Left forelimb (tissue), 1 donor: ENCODE data around the gene ANKRD65.
"Not testable (repeated sequence)": the region's sequence is repeated elsewhere in the genome, so short reads cannot be mapped to it uniquely, and the experiment has no call there.

Source experiments
- DNase-seq: peaks from one replicate; pipeline ENCODE4 v3.0.0-alpha.2; 2018; ENCODE audit warnings: low spot score

ANKRD65 gene

DNA sequence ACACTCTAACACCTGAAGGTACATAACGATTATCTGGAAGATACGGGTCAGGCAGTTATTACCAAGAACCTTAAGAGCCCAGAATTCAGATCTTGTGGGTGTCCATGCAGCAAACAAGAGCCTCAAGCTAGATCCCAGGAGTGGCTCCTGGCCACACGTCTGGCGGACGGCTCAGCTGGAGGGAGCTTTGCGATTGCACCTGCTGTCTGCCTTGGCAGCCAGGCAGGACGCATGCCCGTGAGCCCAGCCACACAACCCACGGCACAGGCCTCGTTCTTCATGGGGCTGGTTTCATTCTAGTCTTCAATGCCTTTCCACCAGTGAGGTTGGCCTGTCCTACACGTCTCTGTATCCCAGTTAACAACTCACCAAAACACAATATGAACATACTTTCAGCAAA, 27.6 kb downstream of the ANKRD65 start:
- no peak for DNase-seq

DNA sequence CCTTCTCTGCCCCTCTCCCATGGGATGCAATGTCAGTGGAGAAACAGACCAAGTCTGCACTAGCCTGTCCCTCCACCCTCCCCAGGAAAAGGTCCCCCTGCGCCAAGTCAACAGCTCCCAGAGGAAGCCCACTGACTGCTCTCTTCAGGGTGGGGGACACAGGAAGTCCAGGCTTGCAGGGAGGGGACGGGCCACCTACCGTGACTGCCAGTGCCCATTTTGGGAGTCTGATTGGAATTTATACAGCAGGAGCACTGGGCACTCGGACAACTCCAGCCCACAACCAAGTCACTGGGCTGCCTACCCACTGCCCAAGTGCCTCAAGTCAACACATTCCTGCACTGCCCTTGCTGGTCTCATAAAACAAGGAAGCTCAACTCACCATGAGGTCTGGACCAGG, 28.1 kb downstream of the ANKRD65 start:
- no peak for DNase-seq

DNA sequence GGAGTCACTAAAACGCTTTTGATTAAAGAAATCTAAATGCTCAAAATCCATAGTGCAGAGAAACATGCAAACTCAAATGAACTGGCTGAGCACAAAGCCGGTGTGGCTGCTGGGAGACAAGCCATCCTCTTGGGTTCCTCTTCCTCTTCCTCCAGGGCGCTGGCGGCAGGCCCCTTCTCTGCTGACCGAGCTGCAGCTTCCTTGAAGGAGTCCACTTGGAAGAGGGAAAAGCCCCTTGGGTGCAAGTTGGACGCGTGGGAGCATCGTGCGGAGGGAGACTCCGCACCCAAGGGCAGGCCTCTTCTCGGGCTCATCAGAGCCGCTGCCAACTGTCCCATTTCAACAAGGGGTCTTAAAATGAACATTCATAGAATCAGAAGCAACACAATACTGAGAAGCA, 29.9 kb downstream of the ANKRD65 start:
- DNase-seq, result no peak

DNA sequence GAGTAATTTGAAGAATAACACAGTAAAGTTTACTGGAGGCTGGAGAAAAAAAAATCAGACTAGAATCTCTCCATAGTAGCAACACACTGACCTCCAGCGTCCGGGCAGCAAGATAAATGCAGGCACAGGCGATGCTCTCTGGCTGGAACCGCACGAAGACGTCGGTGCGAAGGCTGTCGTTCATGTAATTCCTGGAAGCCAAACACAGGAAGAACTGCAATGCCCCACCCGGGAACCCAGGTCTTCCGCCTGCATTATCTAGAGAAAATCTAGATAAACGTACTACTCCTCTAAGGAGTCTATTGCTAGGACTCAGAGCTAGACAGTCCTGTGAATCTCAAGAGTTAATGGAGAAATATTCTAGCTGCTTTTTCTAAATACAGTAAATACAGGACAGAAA, 30.4 kb downstream of the ANKRD65 start:
- no peak for DNase-seq

DNA sequence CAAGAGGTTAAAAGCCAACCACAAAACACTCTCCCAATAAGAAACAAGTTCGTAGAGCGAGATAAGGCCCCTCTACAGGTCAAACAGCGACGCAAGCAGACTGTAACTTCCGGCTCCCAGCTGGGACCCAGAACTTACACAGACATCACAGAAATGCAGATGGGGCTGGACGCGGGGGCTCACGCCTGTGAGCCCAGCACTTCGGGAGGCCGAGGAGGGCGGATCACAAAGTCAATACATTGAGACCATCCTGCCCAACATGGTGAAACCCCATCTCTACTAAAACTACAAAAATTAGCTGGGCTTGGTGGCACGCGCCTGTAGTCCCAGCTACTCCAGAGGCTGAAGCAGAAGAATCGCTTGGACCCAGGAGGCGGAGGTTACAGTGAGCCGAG, 33.0 kb downstream of the ANKRD65 start:
- DNase-seq, result no peak

DNA sequence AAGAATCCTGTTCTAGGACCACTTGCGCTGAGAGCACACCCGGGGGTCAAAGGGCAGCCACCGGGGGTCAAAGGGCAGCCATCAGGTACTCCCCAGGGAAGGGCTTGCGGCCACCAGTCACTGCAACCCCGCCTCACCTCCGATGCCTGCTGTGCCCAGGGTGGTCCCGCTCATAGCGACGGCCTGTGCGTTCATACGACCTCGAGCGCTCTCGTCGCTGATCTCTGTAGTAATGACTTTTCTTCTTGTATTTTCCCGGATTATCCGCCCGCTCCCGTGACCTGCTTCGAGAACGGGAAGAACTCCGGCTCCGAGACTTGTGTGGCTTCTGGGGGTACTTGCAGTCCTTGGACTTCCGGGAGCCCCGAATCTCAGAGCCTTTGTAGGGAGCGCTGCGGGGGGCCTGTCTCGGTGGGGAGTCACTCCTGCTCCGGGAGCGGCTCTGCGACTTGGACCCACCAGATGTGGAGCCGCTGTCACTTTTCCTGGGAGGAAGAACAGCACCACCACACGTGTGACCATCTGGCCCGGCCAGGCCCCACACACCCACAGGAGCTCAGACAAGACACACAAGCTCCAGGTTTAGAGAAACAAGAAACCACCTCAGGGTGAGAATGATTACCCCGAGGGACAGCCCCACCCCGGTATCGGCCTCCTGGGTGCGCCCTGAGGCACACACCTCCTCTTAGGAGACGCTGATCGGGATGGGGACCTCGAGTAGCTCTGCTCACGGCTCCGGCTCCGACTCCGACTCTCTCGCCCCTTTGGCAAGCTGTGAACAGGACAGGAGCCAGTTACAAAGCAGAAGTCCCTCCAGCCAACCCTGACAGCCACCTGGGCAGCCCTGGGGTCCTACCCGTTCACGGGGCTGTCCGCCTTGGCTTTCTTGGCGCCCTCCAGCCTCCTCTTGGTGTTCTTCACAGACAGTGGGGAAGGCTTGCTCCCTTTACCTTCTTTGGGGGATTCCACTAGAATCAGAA, 33.7 kb downstream of the ANKRD65 start:
- DNase-seq, result no peak

DNA sequence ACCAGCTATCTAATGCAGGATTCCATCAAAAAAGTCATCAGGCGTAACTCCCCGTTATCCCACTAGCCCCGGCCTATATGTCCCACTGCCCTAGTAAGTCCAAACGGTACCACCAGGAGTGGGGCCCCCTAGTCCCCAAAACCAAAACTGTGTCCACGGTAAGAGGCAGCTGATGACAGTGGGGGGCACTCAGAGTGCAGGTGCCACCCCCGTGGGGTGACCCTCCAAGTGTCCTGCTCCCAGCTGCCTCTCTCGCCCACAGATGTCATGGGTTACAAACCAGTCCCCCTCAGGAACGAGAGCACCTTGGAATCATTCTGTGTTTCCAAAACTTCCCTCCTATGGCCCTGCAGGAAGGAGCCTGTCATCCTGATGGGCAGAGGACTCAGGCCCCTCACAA, 35.1 kb downstream of the ANKRD65 start:
- no peak for DNase-seq

DNA sequence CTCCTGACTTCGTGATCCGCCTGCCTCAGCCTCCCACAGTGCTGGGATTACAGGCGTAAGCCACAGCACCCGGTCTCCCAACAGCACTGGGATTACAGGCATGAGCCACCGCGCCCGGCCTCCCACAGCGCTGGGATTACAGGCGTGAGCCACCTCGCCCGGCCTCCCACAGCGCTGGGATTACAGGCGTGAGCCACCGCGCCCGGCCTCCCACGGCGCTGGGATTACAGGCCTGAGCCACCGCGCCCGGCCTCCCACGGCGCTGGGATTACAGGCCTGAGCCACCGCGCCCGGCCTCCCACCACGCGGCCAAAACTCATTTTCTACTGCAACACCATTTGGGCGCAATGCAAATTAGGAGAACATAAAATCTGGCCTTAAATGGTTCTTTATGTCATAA, 35.7 kb downstream of the ANKRD65 start:
- DNase-seq, result not testable (repeated sequence)

DNA sequence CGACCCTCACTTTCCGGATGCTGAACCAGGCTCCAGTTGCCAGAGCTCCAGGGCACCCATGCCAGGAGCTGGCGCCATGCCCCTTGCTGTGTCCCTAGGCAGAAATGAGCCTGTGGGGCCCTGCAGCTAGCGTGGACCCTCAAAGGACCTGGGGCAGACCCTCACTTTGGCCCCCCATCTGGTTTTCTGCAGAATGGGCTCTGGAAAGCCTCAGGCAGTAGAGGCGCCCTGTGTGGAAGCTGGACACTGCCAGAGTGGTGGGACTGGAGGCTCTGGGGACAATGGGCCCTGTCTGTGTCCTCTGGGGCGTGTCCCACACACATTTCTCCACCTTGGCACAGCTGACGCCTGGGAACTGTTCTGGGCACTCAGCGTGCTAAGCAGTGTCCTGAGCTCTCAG, 39.8 kb downstream of the ANKRD65 start:
- no peak for DNase-seq

DNA sequence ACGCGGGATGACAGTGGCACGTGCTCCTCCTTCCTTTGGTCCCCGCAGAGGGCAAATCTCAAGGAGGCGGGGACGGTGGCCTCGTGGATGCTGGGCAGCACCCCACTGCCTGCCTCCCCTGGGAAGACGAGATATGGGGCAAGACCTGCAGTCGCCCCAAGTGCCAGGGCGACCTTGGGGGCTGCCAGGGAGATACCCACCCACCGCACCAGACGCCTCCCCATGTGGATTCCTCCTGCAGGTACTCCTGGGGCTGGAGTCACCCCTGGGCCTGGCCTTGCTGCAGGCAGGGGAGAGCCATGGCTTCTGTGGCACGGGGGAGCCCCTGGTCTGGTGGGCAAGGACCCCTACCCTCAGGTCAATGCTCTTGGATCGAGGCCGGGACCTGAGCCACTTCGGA, 40.2 kb downstream of the ANKRD65 start:
- DNase-seq, result no peak

DNA sequence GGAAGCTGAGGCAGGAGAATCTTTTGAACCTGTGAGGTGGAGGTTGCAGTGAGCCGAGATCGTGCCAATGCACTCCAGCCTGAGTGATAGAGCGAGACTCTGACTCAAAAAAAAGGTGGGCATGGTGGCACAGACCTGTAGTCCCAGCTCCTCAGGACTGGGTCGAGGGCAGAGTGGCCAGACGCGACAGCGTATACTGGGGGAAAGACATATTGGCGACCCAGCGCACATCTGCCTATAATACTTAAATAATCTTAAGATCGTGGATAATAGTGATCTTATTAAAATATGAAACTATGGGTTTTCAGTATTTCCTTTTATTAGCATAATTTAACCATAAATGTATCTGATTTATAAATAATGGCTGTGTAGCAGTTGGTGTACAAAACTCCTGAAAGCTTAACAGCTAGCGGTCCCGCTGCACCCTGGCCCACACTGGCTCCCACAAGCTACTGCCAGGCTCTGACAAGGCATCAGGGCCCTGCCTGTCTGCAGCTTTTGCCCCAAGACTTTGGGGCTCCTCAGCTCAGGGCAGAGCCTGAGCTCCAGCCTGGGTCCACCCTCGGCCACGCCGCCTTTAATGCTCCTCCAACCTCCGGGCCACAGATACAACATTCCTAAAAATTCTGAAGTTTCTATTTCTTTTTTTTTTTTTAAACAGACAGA, 43.4 kb downstream of the ANKRD65 start:
- no peak for DNase-seq

DNA sequence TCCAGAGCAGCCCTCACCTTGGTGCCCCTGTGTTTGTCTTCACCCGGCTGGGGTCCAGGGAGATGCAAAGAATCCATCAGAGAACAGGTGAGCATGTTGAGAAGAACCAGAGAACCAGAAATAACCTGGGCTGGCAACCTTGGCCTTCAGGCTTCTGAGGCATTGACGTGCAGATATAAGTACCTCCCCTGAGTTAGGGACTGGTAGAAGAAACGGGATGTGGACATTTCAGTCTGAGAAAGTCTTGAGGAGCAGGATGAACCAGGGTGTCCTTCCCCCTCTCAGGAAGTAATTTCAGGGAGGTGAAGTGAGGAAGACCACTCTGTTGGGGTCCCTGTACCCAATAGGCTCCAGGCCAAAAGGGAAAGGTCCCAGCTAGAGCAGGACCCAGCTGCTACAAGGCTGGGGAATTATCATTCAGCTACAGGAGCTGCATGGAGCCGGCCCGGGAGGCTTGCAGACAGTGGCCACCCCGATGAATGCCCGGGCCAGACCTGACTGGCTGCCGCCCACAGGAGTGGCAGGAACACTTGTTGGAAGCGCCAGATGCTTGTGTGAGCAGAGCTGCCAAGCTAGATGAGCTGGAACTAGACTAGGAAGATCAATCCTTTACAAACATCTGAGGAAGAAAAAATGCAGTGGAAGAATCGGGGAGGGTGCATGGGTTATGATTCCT, 44.4 kb downstream of the ANKRD65 start:
- DNase-seq, result no peak

DNA sequence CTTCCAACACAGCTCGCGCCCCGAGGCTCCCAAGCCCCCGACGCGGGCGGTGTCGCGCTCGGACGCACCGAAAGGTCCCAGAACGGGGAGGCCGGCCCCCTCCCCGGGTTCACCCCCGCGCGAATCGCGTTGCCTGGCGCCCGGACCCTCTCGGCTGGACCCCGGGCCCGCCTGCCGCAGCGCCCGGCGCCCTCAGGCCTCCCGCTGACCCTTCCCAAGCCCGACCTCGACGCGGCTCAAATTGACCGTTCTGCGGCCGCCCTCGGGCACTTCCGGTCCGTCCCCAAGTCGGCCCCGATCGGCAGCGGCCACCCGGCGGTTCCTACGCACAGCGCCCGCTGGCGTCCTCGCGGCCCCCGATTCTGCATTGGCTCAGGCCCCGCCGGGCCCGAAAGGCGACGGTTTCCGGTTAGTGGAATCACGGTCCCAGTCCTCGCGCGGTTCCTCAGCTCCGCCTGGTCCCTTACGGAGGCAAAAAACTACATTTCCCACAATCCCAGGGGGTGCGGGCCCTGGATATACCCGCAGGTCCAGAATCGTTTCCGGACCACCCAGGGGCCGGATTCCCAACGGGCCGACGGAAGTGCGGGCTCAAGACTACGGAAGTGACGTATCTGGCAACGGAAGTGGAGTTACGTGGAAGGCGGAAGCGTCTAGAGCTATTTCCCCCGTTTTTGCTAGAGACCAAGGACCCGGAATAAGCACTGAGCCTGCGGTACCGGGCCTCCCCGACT, 46.0 kb downstream of the ANKRD65 start, which contains the start of gene AURKAIP1:
Gene AURKAIP1 (minus strand): TSS at position 279 of the 734 bp plus-strand sequence. CDS start 451 bp downstream, outside the sequence.
- DNase-seq, result peak; percentile 99

DNA sequence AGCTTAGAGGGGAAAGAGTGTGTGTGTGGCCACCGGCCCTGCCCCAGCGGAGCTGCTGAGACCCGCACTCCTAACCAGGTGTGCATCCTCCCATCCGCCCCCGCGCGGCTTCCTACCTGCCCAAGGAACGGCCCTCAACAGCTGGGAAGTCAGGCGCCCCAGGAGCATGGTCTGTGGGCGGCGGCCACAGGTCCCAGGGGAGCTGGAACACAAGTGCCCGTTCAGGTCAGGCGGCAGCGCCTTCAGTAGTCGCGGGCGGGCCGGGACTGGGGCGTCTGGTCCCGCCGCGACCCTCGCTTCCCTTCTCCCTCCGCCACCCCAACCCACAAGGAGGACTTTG, 46.5 kb downstream of the ANKRD65 start:
- DNase-seq, result no peak

DNA sequence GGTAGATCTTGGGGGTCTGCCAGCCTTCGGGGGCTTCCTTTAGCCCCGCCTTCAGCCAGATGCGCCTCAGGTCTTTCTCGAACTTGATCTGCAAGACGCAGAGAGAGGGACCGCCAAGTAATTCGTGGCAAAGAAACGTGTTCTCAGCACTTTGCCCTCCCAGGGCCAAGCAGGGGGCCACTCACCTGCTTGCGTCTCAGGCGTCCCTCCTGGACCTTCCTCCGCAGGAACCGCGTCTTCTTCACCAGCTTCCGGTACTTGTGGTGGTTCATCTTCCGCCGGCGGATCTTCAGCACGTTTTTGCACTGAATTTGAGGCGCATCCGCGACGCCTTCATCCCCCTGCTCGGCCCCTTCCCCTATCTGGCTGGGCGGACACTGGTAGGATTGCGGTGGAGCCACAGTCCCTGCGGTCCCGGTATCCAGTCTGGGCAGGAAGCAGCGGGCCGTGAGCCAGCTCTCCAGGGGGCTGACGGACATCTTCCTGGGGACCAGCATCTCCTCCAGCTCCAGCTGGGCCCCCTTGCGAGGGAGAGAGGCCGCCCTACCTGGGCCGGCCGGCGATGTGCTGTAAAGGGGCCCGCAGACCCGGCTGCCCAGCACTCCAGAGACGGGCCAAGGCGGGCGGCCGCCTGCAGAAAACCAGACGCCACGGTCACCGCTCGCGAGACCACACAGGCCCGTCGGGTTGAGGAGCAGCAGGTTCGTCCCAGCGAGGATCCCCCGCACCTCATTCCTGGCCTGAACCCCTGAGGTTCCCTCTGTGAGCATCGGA, 47.1 kb downstream of the ANKRD65 start:
- DNase-seq, result no peak

DNA sequence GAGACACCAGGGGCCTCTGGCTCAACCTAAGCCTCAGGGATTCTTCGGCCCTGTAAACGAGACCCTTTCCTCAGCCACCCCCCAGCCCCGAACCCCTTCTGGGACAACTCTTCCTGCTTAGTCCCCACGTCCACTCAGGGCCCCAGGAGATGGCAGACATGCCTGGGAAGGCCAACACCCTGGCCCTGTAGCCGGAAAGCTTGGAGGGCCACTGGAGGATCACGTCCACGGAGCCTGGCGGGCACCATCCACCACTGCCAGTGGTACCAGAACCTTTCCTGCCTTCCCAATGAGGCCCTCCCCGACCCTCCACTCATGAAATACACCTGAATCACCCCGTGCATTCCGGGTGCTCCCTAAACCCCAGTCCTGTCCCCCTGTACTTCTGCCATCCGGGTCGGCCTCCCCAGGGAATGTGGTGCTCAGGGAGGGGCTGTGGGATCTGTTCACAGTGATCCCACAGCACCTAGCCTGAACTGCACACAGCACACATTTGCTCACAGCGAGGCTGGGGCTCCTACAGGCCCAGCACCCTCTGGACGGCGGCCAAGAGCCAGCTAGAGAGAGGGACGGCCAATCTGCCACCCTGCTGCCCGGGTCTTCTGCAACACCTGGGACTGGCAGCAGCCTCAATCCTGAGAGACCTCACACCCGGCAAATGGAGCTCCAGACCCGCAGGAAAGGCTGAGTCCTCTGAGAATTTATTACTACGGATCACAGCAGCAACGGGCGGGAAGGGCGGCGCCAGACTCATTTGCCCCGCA, 47.8 kb downstream of the ANKRD65 start:
- DNase-seq, result no peak

DNA sequence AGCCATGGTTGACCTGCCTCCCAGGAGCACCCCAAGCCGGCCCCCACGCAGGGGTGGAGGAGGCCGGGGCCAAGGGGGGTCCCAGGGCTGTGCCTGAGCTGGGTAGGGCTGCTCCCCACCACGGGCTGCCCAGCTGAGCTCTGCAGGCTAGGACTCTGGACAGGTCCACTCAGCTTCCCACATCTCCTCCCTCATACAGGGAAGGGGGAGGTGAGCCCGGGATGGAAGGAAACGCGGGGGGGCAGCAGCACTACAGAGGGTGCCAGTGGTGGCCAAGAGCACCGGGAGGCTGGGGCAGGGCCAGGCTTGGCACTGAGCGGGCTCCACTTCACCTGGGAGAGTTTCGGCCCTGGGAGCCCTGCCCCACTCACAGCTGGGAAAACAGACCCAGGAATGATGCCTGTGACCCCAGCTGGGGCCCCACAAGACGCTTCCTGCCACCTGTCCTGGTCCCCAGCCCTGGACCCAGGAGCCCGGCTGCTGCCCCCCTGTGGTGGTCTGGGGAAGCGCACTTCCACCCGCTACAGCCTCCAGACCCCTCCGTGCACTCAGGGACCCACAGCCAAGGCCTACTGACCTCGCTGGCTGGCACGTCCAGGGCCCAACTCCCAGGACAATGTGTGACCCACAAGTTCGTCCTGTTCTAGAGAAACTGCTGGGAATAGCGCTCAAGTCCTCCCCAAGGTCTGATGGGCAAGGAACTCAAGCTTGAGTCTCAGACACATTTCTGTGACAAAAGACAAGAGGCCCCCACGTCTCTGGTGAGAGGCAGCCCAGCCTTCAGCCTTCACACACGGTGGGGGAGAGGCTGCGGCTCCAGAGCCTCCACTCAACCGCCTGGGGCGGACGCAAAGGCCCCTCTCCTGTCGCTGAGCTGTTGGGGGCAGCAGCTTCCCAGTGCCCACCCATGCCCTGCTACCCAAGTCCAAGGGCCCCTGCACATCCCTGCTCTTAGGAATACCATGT, 49.0 kb downstream of the ANKRD65 start:
- DNase-seq, result peak; percentile 85

DNA sequence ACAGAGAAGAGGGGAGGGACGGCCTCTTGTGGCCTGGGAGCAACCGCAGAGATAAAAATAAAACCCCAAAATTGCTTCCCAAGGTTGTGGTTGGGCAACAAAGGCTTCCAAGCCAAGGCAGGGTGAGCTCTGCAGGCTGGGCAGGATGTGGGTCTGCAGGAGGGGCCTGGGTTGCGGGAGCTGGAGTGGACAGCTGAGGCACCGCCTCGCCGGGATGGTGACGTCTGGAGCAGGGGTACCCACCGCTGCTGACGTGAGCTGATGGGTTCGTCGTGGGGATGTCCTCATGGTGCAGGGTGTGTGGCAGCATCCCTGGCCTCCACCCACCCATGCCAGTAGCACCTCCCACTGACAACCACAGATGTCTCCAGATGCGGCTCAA, 49.7 kb downstream of the ANKRD65 start:
- no peak for DNase-seq

DNA sequence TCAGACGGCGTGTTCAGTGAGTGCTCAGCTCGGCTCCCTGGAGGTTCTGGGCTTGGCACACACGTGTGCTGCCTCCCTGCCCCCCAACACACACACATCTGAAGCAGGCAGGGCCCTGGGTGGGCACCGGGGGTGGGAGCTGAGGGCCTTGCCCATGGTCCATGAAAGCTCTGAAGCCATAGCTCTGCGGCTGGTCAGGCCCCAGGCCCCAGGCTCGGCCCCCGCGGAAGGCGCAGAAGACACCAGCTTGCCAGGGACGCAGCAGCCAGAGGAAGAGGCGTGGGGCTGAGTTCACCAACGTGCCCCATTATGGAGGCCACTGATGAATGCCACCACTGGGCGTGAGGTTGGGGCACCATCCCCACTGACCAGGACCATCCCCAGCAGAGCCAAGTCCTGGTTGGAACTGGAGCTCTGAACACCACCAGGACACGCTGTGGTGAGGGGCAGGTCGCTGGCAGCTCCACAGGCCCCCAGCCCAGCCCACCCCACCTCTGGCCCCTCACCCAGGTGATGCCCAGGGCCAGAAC, 50.2 kb downstream of the ANKRD65 start:
- DNase-seq, result no peak
